ENCODE results near the gene OGFOD2. TPM values are rescaled to one million over a fixed set of nuclear protein-coding genes. Genes with fewer than 3 reads are reported as not detected.

The OGFOD2 gene
- total RNA-seq, 1 experiment from 2014 or later, result 17.5 TPM

DNA sequence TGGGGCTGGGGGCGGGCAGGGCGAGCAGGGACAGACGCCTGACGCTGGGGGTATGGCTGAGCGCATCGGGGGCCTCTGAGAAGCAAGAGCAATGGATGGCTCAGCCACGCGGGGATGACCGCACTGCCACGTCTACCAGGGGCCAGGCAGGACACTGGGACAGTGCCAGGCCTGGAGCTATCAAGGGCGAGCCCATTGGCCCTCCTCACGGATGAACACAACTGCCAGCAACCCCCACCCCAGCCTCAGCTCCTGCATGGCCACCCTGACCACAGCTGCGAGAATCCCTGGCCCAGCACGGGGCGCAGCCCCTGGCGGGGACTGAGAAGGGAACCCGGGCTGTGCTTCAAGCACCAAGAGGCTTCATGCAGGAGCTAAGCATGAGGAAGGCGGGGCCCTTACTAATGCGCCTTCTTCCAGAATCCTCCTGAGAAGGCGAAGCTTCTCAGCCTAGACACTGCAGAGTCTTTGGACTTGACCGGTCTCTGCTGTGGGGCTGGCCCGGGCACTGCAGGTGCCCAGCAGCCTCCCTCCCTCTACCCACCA is 14.9 kb downstream of the OGFOD2 start:
- H3K4me1 Mint-ChIP-seq (ENCODE audit: insufficient read depth, unreplicated experiment), result no peaks in the 10 kb centered on the region
- H3K36me3 Mint-ChIP-seq (ENCODE audit: insufficient read depth, unreplicated experiment), result peaks cover 5% of the 10 kb centered on the region
- no peak overlapping the region for H3K27ac Mint-ChIP-seq (ENCODE audit: low read depth, unreplicated experiment)
- POLR2A ChIA-PET, result no interaction called here
- H3K27me3 Mint-ChIP-seq (ENCODE audit: insufficient read depth, unreplicated experiment), result no peaks in the 10 kb centered on the region
- no peaks in the 10 kb centered on the region for H3K9me3 Mint-ChIP-seq (ENCODE audit: unreplicated experiment)
- H3K4me3 Mint-ChIP-seq (ENCODE audit: unreplicated experiment), result no peak overlapping the region
- DNase-seq (ENCODE audit: unreplicated experiment), result no peak
- intact Hi-C loops (cut with micrococcal nuclease), result no loop called here
- BruUV-seq (replicated peaks), result no TSS peak
- CTCF ChIA-PET, result interaction anchor here (0.5 kb wide), 1 partner anchor 1801 kb away, joined by 4 read pairs; no protein-coding TSS in a partner anchor
- TF ChIP-seq, protein P1, sequence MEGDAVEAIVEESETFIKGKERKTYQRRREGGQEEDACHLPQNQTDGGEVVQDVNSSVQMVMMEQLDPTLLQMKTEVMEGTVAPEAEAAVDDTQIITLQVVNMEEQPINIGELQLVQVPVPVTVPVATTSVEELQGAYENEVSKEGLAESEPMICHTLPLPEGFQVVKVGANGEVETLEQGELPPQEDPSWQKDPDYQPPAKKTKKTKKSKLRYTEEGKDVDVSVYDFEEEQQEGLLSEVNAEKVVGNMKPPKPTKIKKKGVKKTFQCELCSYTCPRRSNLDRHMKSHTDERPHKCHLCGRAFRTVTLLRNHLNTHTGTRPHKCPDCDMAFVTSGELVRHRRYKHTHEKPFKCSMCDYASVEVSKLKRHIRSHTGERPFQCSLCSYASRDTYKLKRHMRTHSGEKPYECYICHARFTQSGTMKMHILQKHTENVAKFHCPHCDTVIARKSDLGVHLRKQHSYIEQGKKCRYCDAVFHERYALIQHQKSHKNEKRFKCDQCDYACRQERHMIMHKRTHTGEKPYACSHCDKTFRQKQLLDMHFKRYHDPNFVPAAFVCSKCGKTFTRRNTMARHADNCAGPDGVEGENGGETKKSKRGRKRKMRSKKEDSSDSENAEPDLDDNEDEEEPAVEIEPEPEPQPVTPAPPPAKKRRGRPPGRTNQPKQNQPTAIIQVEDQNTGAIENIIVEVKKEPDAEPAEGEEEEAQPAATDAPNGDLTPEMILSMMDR (IDR thresholded peaks at IDR 0.05; ENCODE audit: unreplicated experiment), result no peak

DNA sequence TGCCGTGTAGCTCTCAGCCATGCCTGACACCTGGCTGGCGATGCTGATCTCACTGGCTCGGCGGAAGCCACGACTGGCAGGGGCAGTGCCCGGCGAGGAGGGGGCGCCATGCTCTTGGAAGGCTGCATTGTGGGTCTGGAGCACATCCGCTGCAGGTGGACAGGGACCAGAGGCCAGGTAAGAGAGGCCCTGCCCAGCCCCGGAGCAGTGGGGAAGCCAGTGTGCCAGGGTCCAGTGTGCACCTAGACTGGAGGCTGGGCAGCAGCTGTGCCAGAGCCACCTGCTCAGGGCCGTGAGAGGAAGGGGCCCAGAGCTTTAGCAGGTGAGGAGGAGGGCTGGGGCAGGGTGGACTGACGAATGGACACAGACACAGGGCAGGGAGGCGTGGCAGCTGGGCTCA is 15.5 kb downstream of the OGFOD2 start:
- TF ChIP-seq, protein P1 (IDR thresholded peaks at IDR 0.05; ENCODE audit: unreplicated experiment), result no peak
- H3K4me1 Mint-ChIP-seq (ENCODE audit: insufficient read depth, unreplicated experiment), result no peaks in the 10 kb centered on the region
- BruUV-seq (replicated peaks), result no TSS peak
- no peak overlapping the region for H3K27ac Mint-ChIP-seq (ENCODE audit: low read depth, unreplicated experiment)
- H3K27me3 Mint-ChIP-seq (ENCODE audit: insufficient read depth, unreplicated experiment), result no peaks in the 10 kb centered on the region
- H3K4me3 Mint-ChIP-seq (ENCODE audit: unreplicated experiment), result no peak overlapping the region
- H3K36me3 Mint-ChIP-seq (ENCODE audit: insufficient read depth, unreplicated experiment), result peaks cover 5% of the 10 kb centered on the region
- CTCF ChIA-PET, result no interaction called here
- POLR2A ChIA-PET, result no interaction called here
- no peaks in the 10 kb centered on the region for H3K9me3 Mint-ChIP-seq (ENCODE audit: unreplicated experiment)
- intact Hi-C loops (cut with micrococcal nuclease), result no loop called here
- no peak for DNase-seq (ENCODE audit: unreplicated experiment)

DNA sequence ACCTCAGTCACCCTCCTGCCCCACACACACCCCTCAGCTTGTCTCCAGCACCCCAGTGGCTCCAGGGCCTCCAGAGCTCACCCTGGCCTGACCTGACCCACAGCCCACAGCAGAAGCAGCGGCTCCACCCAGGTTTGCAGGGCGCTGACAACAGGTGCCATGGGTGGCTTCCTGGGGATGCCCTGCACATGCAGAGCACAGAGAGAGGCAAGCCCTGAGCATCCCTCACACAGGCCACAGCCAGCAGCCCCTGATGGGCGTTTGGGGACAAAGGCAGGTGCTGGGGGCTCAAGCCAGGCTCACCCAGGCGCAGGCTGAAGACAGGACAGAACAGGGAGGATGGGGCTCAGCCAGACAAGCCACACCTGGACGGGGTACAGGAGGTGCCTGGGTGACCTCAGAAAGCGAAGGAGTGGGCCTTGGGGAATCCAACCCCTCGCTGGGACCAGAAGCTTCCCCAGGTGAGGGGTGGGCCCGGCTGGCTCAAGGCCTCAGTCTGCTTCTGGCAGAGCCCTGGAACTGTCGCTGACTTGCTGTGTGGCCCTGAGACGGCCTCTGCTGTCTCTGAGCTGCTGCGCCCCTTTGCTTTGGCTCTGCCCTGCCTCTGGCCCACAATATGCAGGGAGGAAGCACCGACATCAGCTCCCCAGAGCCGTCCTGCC is 16.0 kb downstream of the OGFOD2 start:
- CTCF ChIA-PET, result no interaction called here
- intact Hi-C loops (cut with micrococcal nuclease), result no loop called here
- Mint-ChIP-seq H3K4me3 (ENCODE audit: unreplicated experiment) (no peak overlapping the region), H3K27me3 (ENCODE audit: insufficient read depth, unreplicated experiment) (no peaks in the 10 kb centered on the region), H3K27ac (ENCODE audit: low read depth, unreplicated experiment) (no peak overlapping the region), H3K4me1 (ENCODE audit: insufficient read depth, unreplicated experiment) (no peaks in the 10 kb centered on the region), H3K9me3 (ENCODE audit: unreplicated experiment) (no peaks in the 10 kb centered on the region), H3K36me3 (ENCODE audit: insufficient read depth, unreplicated experiment) (peaks cover 5% of the 10 kb centered on the region)
- no peak for DNase-seq (ENCODE audit: unreplicated experiment)
- no TSS peak for BruUV-seq (replicated peaks)
- TF ChIP-seq, protein P1 (IDR thresholded peaks at IDR 0.05; ENCODE audit: unreplicated experiment), result no peak
- POLR2A ChIA-PET, result interaction anchor here (1.9 kb wide), 1 partner anchor 16 kb away, joined by 7 read pairs; the partner anchor contains the start of gene OGFOD2

DNA sequence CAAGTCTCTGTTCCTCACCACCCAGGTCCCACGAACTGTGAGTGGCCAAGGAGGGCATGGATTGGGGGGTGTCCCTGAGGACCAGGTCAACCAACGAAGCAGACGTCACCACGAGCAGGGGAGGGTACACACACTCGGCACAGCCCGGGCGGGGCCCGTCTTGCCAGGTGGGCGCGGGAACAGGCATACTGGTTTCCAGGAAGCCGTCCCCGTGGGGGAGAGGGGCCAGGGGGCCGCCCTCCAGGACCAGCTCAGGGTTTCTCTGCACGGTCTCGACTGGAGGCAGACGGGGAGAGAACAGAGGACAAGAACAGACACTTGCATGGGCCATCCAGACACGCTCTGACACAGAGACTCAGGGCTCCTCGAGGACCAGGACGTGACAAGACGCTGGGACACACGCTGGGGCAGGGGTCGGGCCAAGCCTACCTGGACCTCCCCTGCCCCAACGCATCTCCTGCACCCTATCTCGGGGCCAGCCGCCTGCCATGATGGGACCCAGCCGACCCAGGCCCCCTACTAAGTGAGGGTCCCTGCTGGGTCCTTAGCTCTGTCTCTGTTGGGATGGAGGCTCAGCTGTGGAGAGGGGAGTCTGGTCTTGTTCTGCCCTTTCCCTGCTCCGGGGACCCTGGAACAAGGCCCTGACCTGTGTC is 16.7 kb downstream of the OGFOD2 start:
- H3K27me3 Mint-ChIP-seq (ENCODE audit: insufficient read depth, unreplicated experiment), result no peaks in the 10 kb centered on the region
- intact Hi-C loops (cut with micrococcal nuclease), result no loop called here
- ChIA-PET POLR2A (interaction anchor here (1.9 kb wide), 1 partner anchor 17 kb away, joined by 7 read pairs; the partner anchor contains the start of gene OGFOD2), CTCF (no interaction called here)
- peaks cover 5% of the 10 kb centered on the region for H3K36me3 Mint-ChIP-seq (ENCODE audit: insufficient read depth, unreplicated experiment)
- H3K27ac Mint-ChIP-seq (ENCODE audit: low read depth, unreplicated experiment), result no peak overlapping the region
- TF ChIP-seq, protein P1 (IDR thresholded peaks at IDR 0.05; ENCODE audit: unreplicated experiment), result no peak
- BruUV-seq (replicated peaks), result no TSS peak
- no peaks in the 10 kb centered on the region for H3K9me3 Mint-ChIP-seq (ENCODE audit: unreplicated experiment)
- H3K4me1 Mint-ChIP-seq (ENCODE audit: insufficient read depth, unreplicated experiment), result no peaks in the 10 kb centered on the region
- DNase-seq (ENCODE audit: unreplicated experiment), result no peak
- H3K4me3 Mint-ChIP-seq (ENCODE audit: unreplicated experiment), result no peak overlapping the region

Measured in MCF 10A (cell line).